Prostate gland (tissue), 2 donors: Measurements from ENCODE around the gene CD82.

ENCODE experiments used
- CTCF ChIP-seq, 4 experiments: fragments of 200-600 bp in 2 of 4; fragments of 450-650 bp in 2 of 4; sonication (generic) in 2 of 4; IDR thresholded peaks; 1 replicate in 3 of 4; 2 replicates in 1 of 4; pipeline ENCODE4 v1.5.1; 2016 to 2019; ENCODE audit warnings: antibody characterized with exemption in 4 of 4, mild to moderate bottlenecking in 2 of 4, moderate library complexity in 2 of 4
- POLR2A ChIP-seq: fragments of 450-650 bp; IDR thresholded peaks from one replicate; pipeline ENCODE4 v1.6.1; 2016; ENCODE audit warnings: antibody characterized with exemption, mild to moderate bottlenecking

GRCh38 chr11:44624761-44625221 lies 59.3 kb downstream of the CD82 start:
- TF ChIP-seq CTCF (IDR thresholded peaks at IDR 0.05), result no peak
- no peak for TF ChIP-seq POLR2A
